Hepatic stellate cell (primary cell): ENCODE results near the gene RAPGEF6.
A peak's percentile ranks its signal among the peaks of the same experiment; 100 is the strongest.
"Not testable (repeated sequence)": the region's sequence is repeated elsewhere in the genome, so short reads cannot be mapped to it uniquely, and the experiment has no call there.

Source experiments
- DNase-seq: peaks from one replicate; pipeline ENCODE4 v3.0.0; 2011; ENCODE audit warnings: low spot score

Gene RAPGEF6

GRCh38 chr5:131607903-131608540 is 27.0 kb downstream of the RAPGEF6 start:
- no peak for DNase-seq

DNA sequence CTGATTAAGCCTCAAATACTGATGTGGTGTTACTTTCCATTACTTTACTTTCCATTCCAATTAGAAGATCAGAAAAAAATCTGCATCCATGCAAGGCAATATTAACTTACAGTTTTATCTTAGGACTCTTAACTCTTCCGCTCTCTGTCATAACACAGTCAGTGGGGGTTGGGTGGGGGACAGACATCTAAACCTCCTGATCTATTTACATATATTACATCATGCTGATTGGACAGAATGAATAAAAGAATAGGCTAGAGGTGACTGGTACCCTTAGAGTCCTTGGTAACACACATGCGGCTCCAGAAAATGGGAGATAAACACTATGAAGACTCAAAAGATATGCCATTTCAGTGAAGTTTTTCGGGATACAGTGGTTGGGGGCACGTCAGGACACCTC is 27.6 kb downstream of the RAPGEF6 start:
- DNase-seq = no peak

DNA sequence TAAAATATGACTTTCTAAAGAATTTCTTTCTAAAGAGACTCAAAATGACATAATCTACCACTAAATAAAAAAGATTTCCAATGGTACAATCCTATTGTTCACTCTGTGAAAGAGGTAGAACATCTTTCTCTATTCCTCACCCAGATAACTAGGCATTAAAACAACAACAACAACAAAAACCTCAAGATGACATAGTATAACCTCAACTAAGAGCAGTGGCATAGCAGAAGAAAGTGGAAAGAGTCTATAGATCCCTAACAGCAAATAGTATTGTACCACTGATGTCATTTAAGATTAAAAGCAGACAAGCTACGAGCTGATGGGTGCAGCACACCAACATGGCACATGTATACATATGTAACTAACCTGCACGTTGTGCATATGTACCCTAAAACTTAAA is 29.9 kb downstream of the RAPGEF6 start:
- no peak for DNase-seq

- DNase-seq = no peak
These were observed 39.7 kb downstream of the RAPGEF6 start for GRCh38 chr5:131595088-131596033.

- DNase-seq = no peak
These were observed 41.1 kb downstream of the RAPGEF6 start for GRCh38 chr5:131593921-131594320.

GRCh38 chr5:131593436-131593835 is 41.6 kb downstream of the RAPGEF6 start:
- not testable (repeated sequence) for DNase-seq

- DNase-seq = peak; percentile 50
These were observed 45.3 kb downstream of the RAPGEF6 start for GRCh38 chr5:131589510-131590348.

- DNase-seq = no peak
These were observed 47.5 kb downstream of the RAPGEF6 start for GRCh38 chr5:131587541-131587940.

DNA sequence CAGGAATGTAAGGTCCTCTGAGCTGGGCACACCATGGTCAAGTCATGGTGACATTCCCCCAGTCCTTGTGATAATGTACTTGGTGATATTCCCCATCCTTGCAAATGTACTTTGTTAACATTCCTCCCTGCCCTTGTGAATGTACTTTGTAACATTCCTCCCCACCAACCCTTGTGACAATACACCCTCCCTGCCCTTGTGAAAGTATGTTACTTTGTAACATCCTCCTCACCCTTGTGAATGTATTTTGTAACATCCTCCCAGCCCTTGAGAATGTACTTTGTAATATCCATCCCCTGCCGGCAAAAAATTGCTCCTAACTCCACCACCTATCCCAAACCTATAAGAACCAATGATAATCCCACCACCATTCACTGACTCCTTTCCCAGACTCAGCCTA is 53.3 kb downstream of the RAPGEF6 start:
- no peak for DNase-seq

- DNase-seq = no peak
These were observed 54.9 kb downstream of the RAPGEF6 start for GRCh38 chr5:131579917-131580671.

GRCh38 chr5:131575660-131576227 is 59.3 kb downstream of the RAPGEF6 start:
- no peak for DNase-seq

- no peak for DNase-seq
These were observed 63.3 kb downstream of the RAPGEF6 start for GRCh38 chr5:131571669-131572168.

- DNase-seq = no peak
These were observed 64.3 kb downstream of the RAPGEF6 start for GRCh38 chr5:131570757-131571156.

DNA sequence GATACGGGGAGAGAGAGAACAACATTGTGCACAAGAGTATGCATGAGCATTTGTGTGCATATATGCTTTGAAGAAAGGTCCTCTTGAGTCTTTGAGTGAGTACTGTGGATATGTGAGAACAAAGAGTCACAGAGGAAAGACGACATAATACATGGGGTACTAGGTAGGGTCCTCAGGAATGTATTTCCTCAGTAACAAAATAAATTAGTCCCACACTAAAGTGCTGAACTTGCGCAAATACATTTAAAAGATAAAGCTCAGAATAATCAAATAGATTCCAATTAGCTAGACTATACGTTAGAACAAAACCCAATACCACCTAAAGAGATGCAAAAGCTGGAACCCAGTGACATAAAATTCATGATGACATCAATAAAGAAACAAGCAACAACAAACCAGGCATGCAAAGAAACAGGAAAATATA is 70.8 kb downstream of the RAPGEF6 start:
- DNase-seq = no peak

DNA sequence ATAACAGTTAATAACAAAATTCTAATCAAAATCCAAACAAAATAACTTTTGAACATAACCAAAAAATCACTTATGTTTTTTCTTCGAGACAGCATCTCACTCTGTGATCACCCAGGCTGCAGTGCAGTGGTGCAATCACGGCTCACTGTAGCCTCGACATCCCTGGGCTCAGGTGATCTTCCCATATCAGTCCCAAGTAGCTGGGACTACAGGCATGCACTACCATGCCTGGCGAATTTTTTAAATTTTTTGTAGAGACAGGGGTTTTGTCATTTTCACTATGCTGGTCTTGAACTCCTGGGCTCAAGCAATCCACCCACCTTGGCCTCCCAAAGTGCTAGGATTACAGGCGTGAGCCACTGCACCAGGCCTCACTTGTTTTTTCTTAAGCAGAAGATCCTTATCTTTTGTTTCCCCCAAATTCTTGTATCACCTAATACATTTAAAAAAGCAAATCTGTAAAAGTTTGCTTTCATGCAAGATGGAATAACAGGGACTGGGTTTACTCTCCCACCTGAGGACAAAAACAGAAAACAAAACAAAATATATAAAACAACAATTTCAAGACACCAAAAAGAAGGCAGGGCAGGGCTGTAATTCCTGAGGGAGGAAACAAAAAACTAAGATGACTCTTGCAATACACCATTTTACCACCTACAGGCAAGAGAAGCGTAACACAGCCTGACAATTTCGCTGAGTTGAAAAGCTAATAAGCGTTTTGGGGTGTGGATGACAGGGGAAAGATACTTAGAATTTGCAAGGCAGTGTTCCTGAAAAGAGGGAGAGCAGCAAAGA is 71.4 kb downstream of the RAPGEF6 start:
- no peak for DNase-seq

DNA sequence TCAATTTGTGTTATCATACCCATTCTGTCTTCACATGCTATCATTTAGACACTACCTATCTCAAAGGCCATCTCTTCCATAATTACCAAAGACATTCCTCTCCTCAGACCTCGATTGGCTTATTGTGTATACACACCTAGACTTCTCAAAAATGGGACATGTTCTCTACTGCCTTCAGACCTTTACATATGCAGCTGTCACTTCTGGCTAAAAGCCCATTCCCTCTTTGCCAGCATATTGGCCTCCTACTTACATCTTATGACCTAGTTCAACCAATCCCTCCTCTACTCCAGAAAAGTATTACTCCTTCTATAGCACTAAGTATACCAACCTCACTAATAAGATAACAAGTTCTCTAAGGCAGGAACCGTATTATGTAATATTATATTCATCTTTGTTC is 84.4 kb downstream of the RAPGEF6 start:
- DNase-seq = no peak

- no peak for DNase-seq
These were observed 86.9 kb downstream of the RAPGEF6 start for GRCh38 chr5:131548176-131548575.

GRCh38 chr5:131545845-131546244 is 89.2 kb downstream of the RAPGEF6 start:
- DNase-seq = peak; percentile 22

DNA sequence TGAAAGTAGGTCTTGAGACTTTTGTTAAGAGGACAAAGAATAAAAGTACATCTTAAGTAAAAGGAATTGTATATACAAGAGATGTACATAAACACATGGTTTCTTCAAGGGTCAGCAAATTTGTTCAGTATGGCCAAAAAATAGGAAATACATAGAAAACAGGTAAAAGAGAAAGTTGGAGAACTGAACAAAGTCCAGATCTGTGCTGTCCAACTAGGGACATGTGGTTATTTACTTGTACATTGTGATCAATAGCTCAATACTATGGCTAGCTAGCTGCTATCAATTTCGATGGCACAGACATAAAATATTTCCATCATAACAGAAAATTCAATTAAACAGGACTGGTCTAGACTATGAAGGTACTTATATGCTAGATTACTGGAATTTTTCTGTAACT is 92.3 kb downstream of the RAPGEF6 start:
- DNase-seq = no peak

DNA sequence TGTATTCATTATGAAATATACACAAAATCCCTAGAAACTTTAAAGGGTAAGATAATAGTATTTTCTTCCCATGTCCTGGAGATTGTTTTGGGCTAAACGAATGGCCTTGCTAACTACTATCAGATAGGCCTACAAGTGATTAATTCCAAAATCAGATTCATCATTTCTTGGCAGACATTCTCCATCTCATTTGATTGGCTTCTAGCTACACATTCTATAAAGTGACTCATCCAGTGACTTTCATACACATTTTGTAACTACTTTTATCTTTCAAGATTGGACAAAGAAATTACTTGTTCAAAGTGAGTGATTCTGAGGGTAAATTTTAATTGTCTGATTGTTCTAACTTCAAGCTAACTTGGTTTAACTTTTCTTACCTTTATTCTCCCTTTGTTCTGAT is 93.3 kb downstream of the RAPGEF6 start:
- peak; percentile 2 for DNase-seq
